ENCODE data around the gene FOXF2. TPM values are rescaled to one million over a fixed set of nuclear protein-coding genes. Genes with fewer than 3 reads are reported as not detected.
A peak's percentile ranks its signal among the peaks of the same experiment; 100 is the strongest.

The FOXF2 gene
- total RNA-seq, 1 donor from 2014 or later, result 0.24 TPM

DNA sequence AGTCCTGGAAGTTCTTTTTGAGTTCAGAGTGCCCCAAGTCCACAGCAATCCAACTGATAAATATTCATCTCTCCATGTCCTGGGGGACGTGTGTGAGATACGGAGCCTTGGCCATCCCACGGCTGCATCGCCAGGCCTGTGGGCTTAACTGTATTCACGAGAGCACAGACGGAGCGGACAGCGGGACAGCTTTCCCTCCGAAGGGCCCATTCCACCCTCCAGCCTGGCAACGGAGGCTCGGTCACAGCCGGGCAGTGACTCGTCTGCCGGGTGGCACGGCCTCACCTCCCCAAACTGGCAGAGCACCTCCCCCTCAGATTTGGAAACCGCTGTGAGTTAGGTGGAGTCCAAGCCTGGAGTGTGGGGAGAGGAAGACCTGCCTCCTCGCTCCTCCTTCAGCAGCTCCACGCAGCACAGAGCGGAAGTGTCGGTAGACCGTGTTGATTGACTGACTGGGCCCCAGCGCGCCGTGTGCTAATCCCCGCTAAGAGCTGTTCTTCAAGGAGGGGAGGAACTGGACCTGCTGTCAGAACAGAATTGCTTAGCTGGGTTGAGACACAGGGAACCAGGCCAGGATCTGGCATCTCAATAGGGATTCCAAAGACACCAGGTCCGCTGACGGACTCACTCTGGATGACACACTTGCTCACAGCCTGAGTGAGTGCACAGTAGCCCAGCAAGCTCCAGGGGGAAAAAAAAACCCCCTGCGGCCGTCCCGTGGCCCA lies 10.9 kb downstream of the FOXF2 start:
- intact Hi-C loops (cut with DNase I), result no loop called here
- DNase-seq (ENCODE audit: missing footprints) (peak; percentile 63), ATAC-seq (no peak)

GRCh38 chr6:1402369-1402768 lies 13.0 kb downstream of the FOXF2 start:
- DNase-seq (ENCODE audit: missing footprints), result peak; percentile 37
- intact Hi-C loops (cut with DNase I), result no loop called here
- ATAC-seq, result no peak

GRCh38 chr6:1402868-1403267 lies 13.5 kb downstream of the FOXF2 start:
- DNase-seq (ENCODE audit: missing footprints), result no peak
- no peak for ATAC-seq
- intact Hi-C loops (cut with DNase I), result no loop called here

GRCh38 chr6:1403851-1404712 lies 14.7 kb downstream of the FOXF2 start:
- peak; percentile 45 for DNase-seq (ENCODE audit: missing footprints)
- intact Hi-C loops (cut with DNase I), result no loop called here

DNA sequence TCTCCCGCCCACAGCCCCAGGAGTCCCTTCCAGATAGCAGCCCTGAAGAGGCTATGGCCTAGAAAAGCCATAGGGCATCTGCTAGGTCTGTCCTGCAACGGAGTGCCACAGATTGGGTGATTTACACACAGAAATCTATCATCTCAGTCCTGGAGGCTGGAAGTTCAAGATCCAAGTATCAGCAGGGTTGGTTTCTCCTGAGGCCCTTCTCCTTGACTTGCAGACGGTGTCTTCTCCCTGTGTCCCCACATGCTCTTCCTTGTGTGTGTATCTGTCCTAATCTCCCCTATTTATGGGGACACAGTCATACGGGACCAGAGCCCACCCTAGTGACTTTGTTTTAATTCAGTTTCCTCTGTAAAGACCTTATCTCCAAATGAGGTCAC lies 15.3 kb downstream of the FOXF2 start:
- no peak for DNase-seq (ENCODE audit: missing footprints)
- no peak for ATAC-seq
- intact Hi-C loops (cut with DNase I), result no loop called here

More at GRCh38 chr6:1403851-1404712, 14.7 kb downstream of the FOXF2 start:
- no peak for ATAC-seq

DNA sequence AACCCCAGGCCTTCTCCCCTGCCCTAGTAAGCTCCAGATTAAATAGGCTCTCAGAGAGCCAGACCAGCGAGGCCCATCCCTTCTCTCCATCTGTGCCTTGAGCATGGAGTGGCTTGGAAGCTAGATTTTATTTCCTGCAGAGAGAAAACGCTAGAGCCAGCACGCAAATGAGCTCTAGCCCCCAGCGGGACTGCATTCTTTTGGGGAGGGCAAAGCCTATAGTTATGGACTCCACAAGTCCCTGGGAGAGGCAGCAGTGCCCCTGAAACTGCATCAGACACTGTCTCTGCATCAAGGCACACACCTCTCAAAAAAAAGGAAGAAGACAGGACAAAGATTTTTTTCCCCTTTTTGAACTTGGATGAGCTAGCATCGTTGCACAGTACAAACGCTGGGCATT lies 15.8 kb downstream of the FOXF2 start:
- no peak for DNase-seq (ENCODE audit: missing footprints)
- ATAC-seq, result no peak
- intact Hi-C loops (cut with DNase I), result no loop called here

GRCh38 chr6:1406306-1407072 lies 17.1 kb downstream of the FOXF2 start:
- no peak for ATAC-seq
- no peak for DNase-seq (ENCODE audit: missing footprints)
- intact Hi-C loops (cut with DNase I), result no loop called here

- ATAC-seq, result no peak
- DNase-seq (ENCODE audit: missing footprints), result no peak
- intact Hi-C loops (cut with DNase I), result no loop called here
These were observed 18.2 kb downstream of the FOXF2 start for GRCh38 chr6:1407499-1407990.

DNA sequence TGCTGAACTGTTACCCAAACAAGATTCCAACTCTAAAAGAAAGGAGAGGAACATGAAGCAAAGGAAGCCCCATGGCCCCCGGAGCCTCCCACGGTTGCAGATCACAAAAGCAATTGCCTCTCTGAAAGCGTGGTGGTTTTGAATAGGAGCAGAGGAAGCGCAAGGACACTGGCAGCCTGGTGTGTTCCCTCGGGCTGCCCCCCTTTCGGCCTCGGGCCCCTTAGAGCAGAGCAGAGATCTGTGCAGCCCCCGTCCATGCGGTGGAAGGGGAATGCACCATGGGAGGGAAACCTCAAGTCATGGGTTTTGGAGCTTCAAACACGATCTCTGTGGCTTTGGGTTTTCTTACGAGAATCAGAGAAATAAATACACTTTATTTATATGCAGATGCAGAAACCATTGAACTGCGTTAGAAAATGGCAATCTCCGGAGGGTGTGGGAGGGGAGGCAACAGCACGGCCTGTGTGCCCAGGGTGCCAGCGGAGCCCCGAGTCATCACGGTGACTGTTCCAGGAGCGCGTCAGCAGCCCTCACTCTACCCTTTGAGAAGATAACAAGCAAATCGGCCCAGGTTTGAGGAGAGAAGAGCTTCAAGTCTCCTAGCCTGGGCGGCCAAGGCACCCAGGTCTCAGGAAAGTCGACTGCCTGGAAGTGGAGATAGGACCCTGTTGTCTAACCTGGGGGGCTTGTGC lies 20.5 kb downstream of the FOXF2 start:
- DNase-seq (ENCODE audit: missing footprints), result no peak
- intact Hi-C loops (cut with DNase I), result no loop called here
- no peak for ATAC-seq

GRCh38 chr6:1412901-1413300 lies 23.5 kb downstream of the FOXF2 start:
- intact Hi-C loops (cut with DNase I), result no loop called here
- DNase-seq (ENCODE audit: missing footprints), result no peak
- no peak for ATAC-seq

DNA sequence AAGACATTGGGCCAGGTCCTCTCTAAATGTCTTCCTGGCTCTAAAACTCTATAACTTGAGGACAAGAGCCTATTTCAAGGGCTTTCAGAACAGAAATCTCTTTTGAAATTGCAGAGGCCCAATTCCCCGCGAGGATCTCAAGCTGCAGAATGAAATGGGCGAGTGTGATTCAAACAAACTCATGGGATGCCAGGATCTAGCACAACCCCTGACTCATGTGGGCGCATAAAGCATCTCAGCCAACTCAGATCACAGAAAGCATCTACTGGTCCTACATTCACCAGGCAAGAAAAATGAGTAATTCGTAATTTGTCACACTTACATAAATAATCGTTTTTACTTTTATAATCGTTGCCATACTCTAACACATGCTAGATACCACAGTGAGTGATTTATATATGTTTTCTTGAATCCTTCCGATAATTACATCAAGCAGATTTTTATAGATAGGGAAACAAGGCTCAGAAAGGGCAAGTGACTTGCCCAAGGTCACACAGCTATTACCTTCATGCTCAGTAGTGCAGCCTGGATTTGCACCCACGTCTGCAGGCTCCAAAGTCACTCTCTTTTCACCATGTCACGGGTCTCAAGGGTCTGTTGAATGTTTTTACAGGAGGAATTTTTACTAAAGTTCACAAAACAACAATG lies 26.2 kb downstream of the FOXF2 start:
- DNase-seq (ENCODE audit: missing footprints) (no peak), ATAC-seq (no peak)
- intact Hi-C loops (cut with DNase I), result no loop called here

GRCh38 chr6:1416191-1416760 lies 26.9 kb downstream of the FOXF2 start:
- no peak for ATAC-seq
- no peak for DNase-seq (ENCODE audit: missing footprints)
- intact Hi-C loops (cut with DNase I), result no loop called here

- no peak for DNase-seq (ENCODE audit: missing footprints)
- intact Hi-C loops (cut with DNase I), result no loop called here
- no peak for ATAC-seq
These were observed 27.4 kb downstream of the FOXF2 start for GRCh38 chr6:1416820-1417219.

GRCh38 chr6:1417718-1418117 lies 28.3 kb downstream of the FOXF2 start:
- DNase-seq (ENCODE audit: missing footprints), result no peak
- ATAC-seq, result no peak

DNA sequence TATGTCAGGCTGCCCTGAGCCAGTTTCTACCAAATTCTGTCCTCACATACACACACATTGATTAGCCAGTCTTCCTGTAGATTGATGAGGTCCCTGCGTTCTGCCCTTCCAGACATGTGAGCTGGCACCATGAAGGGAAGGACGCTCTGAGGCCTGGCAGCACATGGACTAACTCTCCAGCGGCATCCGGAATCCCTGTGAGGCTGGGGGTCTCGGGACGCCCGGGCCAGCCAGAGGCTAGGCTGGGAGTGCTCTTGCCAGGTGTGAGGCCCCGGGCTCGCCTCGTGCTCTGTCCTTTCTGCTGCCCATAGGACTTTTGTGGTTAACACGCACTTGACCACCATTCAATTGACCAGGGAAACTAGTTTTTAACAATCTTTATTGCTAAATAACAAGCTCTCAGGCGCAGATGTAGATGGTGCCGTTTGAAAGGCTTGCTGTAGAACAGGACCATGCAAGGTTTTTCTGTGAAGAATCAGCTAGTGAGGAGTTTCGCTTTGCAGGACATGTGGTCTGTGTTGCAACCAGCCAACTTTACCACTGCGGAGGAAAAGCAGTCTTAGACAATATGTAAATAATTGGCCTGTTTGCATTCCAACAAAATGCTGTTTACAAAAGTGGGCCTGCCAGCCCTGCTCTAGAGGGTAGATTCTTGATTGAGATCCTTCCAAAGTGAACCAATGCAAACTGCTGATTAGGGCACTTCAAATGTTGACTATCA lies 29.3 kb downstream of the FOXF2 start:
- ATAC-seq (no peak), DNase-seq (ENCODE audit: missing footprints) (no peak)
- intact Hi-C loops (cut with DNase I), result no loop called here

More at GRCh38 chr6:1417718-1418117, 28.3 kb downstream of the FOXF2 start:
- intact Hi-C loops (cut with DNase I), result no loop called here

DNA sequence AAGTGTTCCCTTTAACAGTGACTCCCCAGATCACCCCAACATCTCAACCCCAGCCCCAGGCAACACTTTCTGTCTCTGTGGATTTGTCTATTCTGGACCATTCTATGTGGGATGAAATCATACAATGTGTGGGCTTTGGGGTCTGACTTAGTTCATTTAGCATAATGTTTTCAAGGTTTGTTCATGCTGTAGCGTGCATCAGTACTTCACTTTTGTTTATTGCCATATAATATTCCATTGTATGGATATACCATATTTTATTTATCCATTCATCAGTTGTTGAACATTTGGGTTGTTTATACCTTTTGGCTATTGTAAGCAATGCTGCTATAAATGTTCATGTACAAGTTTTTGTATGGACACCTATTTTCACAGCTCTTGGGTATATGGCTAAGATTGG lies 31.0 kb downstream of the FOXF2 start:
- ATAC-seq, result no peak
- intact Hi-C loops (cut with DNase I), result no loop called here
- DNase-seq (ENCODE audit: missing footprints), result no peak

DNA sequence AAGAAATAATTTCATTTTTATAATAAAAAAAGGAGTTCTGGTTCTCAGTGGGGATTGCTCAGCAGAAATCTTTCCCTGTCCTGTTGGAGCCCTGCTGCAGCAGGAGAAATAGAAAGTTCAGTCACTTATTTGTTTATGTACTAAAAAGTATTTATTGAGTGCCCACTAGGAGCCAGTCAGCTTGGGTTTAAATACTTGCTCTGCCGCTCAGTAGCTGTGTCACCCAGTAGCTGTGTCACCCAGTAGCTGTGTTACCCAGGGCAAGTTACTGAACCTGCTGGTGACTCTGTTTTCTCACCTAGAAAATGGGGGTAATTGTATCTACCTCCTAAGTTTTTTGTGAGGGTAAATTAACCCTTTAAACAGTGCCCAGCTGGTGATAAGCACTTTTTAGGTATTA lies 32.9 kb downstream of the FOXF2 start:
- DNase-seq (ENCODE audit: missing footprints), result no peak
- intact Hi-C loops (cut with DNase I), result no loop called here
- ATAC-seq, result no peak

Data from Right ventricle myocardium inferior (tissue), 1 donor.